GM19328 (cell line): ENCODE data around the gene DQX1.

ENCODE experiments used
- ATAC-seq: cut with Tn5 transposase; IDR thresholded peaks from one replicate; pipeline ENCODE4 v1.9.1; 2021; ENCODE audit warnings: mild to moderate bottlenecking, moderate library complexity; ENCODE audit not compliant: unreplicated experiment

Gene DQX1

DNA sequence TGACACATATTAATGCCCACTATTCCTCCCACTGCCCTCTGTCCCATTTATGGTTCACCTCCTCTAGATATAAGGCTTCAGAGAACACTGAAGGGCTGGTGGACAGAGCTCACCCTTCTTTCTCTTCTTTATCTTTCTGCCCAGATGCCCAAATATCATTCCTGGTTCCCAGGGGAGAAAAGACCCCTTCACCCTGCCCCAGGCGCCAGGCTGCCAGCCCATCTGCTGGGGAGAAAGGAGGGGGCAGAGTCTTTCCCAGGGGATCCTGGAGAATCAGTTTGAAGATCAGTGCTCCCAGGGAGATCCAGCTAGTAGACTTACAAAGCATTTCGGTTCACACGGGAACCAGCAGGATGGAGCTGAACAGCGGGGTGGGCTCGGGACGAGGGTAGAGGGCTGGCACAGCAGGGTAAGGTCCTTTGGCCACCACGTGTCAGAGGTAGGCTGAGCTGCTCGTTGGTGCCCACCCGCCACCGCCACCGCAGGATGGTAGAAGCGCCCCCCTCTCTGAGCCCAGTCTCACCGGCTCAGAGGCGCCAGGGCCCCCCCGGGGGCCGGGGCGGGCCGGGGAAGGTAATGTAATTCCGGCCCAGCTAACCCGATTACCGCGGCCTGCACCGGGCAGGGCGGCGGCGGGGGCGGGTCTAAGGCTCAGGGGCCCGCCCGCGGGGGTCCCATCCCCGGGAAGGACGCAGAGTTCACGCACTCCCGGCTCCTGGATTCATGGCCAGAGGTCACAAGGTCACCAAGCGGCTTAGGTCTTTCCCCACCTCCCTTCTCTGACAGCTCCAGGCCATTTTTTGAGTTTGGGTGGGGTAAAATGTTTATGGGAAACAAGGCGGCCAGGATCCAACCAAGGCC lies 13.1 kb downstream of the DQX1 start:
- ATAC-seq = no peak

DNA sequence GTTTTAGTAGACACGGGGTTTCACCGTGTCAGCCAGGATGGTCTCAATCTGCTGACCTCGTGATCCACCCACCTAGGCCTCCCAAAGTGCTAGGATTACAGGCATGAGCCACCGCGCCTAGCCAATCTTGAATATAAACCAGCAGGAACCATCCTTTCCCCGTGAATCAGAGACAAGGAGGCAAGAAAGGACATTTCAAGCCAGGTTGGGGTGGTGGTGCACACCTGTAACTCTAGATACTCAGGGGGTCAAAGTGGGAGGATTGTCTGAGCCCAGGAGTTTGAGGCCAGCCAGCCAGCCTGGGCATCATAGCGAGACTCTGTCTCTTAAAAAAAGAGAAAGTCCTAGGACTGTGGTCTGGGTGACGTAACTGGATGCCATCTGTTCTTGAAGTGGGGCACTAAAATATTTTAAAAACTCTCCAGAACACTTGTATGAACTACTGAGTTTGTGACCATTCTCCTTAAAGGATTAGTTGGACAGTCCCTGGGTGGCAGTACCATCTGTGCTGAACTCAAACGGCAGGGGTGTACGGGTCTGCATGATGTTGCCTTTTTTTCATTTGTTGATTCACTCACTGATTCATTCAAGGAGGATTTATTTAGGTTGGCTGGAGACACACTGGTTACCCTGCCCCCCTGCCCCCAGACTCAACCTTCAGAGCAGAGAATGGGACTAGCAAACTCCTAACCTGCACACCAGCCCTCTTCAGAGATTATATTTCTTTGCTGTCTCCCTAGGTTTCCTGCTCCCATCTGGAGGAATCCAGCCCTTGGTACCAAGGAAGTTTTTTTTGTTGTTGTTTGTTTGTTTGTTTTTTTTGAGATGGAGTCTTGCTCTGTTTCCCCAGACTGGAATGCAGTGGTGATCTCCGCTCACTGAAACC lies 14.7 kb downstream of the DQX1 start:
- no peak for ATAC-seq

DNA sequence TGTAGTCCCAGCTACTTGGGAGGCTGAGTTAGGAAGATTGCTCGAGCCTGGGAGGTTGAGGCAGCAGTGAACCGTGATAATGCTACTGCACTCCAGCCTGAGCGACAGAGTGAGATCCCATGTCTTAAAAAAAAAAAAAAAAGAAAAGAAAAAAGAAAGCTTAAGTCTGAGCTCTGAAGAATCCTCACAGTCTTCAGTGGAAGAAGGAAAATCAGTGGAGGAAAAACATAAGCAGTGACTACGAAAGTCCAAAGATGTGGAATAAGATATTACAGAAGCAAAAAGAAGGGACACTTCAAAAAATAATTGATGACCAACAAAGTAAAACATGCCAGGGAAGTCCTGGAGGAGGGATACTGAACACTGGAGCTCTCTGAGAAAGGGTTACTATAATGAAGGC lies 15.8 kb downstream of the DQX1 start:
- no peak for ATAC-seq

DNA sequence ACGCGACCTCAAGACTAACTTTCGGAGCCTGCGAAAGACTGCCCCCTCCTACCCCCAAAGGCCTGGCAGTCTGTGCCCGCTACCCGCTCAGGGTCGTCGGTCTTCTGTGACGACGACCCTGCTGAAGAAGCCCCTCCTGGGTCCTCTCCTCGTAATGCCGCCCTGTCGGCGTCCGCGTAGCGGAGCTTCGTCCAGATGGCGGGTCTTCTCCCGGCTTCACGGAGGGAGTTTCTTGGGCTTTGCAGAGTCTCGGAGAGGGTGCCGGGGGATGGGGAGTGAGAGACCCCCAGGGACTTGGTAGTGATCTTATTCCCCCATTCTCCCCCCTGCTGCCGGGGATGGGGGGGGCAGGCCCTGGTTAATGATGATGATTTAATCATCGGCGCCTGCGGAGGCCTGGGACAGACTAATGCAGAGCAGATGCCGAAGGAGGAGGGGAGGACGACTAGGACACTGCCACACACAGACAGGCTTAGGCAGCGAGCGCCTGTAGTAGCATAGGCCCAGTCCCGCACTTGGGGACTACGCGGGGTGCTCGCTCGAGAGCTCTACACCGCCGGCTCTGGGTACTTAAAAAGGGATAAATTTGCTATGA lies 18.0 kb downstream of the DQX1 start:
- ATAC-seq = peak; percentile 14

DNA sequence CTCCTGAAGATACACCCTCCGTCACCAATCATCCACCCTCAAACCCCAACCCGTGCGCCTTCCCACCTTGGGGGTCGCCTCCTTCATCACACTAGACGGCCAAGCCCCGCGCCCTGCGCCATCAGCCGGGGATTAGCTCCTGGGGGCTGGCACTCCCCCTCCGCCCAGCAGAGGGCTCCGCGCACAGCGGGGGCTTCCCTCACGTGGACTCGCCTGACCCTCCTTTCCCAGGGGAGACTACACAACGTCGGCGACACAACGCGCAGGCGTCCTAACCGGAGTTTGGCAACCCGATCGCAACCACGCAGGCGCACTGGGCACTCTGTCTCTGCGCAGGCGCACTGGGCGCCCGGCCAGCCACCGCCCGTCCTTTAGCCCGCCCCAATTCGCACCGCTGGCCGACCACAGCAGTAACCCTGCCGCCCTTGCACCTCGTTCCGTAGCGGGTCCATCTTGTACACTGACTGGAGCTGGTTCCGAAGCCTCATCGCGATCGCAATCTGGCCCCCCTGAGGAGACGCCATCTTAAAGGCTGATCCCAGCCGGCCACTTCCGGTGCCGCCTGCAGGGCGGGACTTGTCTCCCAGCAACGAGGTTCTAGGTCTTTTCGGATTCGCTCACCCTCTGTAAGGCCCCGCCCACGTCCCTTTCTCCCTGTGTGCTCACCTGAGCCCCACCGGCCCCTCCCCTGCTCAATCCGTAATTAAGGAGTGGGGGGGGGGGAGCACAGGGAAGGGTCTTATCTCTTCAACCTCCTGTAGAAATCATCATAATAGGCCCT lies 18.7 kb downstream of the DQX1 start, which contains the start of gene PCGF1:
TSS of gene PCGF1 (minus strand) at position 551 of the 781 bp plus-strand sequence. CDS start at position 524, 27 bp downstream.
- peak; percentile 80 for ATAC-seq

DNA sequence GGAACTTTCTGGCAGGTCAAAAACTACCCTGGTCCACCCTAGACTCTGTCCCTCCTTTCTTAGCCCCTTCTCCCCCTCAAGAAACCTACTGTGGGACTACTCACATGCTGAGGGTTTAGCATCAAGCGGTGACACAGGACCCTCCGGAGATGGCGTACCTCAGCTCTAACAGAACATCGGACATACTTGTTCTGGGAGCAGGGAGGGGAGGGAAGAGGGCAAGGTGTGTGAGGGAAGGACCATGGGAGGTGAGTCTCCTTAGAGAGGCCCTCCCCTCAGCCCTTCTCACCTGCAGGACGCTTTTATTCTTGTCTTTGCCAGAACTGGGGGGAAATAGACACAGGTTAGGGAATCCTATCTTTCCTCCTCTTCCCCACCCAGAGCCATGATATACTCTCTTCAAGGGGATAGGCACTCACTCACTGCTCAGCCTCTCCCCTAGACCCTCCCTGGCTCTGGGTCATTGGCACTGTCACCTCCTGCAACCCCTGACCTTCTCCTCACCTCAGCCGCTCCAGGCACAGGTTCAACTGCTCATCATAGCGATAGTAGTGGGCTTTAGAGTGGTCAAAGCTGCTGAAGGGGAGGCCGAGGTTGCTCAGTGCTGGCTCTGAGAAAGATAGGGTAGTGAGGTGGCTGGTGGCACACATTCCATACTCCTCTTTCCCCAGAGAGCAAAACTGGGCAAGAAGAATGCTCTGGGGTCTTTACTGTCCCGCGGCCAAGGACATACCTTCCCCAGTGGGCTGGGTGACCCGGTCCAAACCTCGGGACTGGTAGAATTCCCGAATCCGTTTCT lies 20.4 kb downstream of the DQX1 start:
- ATAC-seq = no peak

DNA sequence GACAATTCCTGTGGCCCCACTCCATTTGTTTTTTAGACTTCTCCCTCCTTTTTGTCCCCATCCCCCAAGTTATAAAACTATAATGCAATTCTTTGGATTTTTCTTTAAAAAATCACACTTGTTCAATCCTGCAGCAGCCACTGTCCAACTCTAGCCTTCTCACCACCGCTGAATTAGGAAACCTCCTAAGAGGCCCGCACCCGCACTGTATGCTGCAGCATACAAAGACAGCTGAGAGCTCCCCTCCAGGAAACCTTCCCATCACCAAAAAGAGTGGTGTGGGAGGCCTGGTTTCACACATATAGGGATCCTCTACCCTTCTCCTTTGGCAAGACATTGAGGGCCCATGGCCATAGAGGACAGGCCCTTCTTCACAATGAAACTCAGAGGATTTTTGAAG lies 21.4 kb downstream of the DQX1 start:
- ATAC-seq = no peak

DNA sequence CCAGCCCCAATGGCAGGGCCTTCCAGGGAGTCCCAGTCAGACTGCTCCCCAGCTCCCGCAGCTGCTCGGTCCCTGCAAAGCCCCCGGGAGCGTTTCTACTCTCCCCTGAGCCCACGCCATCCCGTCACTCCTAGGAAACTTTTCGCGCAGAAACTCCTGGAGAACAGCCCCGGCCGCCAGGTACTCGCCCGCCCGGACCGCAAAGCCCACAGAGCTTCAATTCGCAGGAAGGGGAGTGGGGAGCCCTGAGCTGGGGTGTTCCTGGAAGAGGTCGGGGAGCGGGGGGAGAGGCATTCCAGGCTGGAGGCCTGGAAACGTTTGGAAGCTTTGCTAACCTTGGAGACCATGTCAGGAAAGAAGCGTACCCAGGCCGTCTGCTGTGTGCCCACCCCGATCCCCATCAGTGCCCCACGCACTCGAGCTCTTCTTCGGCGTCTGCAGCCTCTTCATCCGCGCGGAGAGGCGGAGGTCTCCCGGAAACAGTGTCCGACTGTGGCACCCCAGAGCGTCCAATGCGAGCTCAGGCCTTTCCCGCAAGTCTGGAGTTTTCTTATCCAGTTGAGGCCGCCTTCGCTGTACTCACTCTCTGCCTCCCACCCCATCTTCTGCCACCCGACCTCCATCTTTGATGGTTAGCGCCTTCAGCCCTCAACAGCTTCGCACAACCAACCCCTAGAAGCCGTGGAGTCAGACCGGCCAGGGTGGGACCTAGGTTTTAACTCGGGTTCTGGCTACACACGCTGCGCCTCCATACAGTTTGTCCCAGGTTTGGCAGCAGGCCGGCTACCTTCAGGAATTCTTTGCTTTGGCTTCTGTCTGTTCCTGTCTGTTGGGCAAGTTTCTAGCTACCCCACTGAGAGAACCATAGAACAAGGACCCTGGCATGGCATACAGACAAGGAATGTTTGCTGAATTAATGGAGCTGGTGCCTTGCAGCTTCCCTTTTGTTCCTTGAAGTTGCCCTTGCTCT lies 22.2 kb downstream of the DQX1 start:
- ATAC-seq = no peak

DNA sequence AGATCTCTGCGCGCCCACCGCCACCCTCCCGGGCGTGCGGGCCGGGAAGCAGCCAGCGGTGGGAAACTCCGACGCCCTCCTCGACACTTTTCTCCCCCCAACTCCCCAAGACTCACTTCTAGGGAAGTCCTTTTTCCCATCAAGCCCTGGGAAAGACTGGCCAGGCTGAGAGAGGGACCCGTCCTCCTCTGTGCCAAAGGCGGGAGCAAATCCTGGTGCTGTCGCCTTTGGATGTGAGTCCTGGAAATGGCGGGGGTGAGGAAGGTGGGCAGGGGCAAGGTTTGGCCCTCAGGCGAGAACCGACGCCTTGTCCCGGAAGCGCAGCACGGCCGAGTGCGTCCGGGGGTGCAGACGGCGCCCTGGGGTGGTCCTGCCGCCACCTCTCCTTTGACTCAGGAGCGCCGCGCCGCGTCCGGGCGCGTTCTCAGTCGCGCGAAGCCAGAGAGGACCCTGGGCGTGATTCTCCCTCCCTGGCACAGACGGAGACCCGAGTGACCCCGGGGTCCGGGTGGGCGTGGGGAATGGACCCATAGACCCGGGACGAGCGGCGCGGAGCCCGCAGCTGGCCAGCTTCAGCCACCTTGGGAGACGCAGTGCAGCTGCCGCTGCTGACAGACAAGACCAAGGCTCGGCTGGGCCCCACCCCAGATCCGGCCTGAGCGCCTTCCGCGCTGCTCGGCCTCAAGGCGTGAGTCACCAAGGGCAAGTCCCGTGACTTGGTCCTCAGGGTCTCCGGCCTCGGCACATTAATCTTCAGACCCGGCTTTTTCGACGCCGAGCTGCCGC lies 23.1 kb downstream of the DQX1 start:
- no peak for ATAC-seq

DNA sequence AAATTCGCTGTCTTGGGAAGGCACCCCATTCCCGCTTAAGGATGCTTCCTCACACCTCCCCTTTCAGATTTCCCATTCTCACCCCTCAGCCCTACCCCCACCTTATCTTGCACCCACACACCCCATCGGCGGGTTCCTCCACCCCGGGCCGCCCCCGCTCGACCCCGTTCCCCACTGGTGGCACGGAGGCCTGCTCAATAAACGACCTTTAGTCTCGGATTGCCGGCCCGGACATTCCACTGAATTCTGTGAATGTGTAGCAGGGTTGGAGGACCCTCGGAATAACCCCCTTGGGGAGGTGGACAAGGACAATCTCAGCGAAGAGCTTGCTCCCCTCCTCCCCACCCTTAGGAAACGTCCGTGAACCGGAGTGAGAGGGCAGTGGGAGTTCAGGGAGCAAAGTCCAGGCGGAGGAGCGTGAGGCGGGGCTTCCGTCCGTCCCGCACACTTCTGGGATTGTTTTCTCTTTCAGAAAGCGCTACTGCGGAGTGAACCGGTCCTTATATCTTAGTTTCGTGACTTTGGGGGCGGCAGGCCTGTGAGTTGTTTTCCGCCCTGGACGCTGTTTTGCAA lies 23.8 kb downstream of the DQX1 start:
- ATAC-seq = no peak

DNA sequence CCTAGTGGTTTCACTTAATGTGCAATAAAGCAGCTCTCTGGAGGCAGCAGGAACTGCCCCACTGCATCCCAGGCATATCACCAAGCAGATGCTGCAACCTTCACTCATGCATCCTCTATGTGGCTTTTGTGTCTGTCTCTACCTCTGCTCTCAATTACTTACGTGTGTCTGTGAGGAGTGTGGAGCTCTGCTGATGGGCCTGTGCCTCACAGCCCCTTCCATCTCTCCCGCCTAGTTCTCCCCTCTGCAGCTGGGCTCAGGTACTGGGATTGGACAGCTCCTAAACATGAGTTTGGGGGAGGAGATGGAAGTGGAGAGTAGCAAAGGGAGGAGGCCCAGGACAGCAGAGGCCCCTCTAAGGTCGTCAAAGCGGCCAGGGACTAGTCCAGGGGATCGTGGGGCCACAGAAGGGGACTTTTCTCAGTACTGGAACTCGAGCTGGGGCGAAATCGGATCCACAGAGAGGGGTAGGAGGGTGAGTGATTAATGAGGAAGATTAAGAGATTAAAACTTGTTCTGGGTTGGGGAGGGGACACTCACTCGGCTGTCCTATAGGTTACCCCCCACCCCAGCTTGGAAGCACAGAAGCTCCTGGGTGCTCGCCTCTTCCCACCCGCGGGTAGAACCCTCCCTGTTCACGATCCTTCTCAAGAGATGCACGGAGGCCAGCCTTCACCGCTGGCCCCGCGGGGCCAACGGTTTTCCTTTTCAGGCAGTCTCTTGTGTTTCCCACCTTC lies 24.5 kb downstream of the DQX1 start:
- ATAC-seq = no peak

DNA sequence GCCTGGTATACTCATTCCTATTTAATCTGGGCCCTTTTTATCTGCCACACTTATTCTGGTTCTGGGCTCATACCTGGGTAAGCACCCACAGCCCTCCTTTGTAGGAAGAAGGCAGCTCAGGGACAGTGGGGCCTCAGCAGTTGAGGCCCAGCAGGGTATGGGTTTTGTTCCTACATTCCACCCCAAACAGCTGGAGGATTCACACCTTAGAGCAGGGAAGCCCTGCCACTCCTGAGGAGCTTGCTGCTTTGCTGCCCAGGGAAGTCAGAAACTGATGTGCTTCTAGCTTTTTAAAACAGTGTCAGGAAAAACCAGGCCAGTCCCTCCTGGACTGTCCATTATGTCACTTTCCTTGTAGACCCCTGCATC lies 25.5 kb downstream of the DQX1 start:
- no peak for ATAC-seq

DNA sequence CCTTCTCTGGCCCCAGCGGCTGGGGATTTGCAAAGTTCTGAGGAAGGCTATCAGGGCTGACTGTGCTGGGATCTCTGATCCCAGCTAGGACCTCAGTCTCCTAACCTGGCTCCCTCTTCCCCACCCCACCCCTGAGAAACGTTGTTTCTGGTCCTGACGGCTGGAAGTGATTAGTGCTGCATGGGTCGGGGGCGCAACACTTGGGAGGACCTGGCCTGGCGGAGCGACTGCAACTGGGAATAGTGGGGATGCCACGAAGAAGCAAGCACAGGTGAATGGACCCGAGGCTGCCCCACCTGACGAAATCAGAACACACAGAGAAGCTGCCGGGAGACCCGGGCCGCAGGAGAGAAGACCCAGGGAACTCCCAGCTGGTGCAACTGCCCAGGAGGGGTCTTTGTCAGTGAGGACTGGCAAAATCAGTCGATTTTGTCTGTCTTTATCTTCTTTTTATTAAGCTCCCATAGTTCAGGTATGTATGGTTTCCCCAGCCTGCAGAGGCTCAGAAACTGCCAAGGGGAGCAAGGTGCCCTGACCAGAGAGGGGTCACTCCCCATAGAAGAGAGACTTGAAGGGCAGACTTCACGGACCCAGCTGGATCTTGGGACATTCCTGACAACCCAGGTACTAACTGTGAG lies 26.0 kb downstream of the DQX1 start:
- no peak for ATAC-seq

DNA sequence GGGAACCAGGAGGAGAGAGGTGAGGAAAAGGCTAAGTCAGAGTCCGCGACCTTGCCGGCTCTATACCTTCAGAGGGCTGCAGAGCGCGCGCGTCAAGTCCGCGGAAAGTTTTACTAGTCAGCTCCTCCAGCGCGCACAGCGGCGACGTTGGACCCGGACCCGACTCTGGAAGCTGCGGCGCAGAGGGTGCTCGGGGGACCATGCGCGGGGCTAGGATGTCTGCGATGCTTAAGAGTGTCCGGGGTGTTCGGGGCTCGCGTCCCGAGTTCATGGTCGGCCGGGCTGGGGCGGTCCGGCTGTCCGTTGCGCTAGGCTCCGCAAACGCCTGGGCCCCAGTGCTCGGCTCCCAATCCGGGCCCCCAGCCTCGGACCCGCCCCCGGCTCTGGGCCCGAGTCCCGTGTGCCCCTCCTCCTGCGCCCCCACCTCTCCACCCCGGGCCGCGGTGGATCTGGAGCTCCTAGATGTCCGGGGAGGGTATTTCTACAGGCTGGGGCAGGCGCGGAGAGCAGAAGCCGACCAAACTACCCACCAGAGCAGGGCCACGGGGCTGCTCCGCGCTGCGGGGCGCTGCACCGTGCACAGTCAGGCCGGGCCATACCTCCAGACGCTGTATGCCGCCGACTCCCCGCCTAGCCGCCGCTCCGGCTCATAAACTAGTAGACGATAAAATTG lies 26.6 kb downstream of the DQX1 start, which contains the start of gene LBX2:
TSS of gene LBX2 (minus strand) at position 337 of the 673 bp plus-strand sequence. CDS start at position 271, 66 bp downstream.
- no peak for ATAC-seq

DNA sequence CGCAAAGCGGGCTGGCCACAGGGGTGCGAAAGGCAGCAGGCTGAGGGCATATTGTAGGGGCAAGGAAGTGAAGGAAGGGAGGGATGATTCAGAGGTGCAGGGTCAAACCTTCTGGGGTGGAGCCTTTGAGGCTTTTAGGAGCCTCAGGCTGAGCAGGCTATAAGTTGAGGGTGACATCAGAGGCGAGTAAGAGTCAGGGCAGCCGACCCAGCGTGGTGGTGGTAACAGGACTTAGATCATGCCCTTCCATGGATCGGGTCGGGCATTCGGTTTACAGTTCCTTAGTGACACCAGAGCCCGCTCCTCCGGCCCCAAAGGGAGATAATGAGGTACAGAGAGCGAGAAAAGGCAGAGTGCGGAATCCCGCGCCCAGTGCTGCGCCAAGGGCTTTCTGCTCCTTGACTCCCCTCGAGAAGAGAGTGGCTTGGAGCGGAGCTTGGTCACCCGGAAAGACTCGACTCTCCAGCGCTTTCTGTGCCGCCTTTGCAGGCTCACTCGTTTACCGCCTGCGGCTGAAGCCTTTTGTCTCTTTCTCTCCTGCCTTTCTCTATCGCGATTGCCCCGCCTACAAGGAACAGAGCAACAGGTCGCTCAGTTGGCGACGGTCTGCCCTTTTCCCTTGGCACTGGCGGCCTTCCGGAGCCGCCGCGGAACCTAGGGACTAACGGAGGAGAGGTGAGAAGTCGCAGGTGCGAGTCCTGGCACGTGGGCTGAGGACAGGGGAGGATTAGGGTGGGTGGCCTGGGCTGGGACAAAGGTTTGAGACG lies 27.3 kb downstream of the DQX1 start:
- no peak for ATAC-seq
